NCI-H345 treated with DMSO at 0.1 percent for 48 hours (cell line): ENCODE data around the gene RPRD1B.
A peak's percentile ranks its signal among the peaks of the same experiment; 100 is the strongest.
"Not testable (repeated sequence)": the region's sequence is repeated elsewhere in the genome, so short reads cannot be mapped to it uniquely, and the experiment has no call there.

Experiments used
- DNase-seq: peaks from one replicate; lab custom pipeline; 2025; ENCODE audit not compliant: unreplicated experiment; lab: John Stamatoyannopoulos, UW

The RPRD1B gene

DNA sequence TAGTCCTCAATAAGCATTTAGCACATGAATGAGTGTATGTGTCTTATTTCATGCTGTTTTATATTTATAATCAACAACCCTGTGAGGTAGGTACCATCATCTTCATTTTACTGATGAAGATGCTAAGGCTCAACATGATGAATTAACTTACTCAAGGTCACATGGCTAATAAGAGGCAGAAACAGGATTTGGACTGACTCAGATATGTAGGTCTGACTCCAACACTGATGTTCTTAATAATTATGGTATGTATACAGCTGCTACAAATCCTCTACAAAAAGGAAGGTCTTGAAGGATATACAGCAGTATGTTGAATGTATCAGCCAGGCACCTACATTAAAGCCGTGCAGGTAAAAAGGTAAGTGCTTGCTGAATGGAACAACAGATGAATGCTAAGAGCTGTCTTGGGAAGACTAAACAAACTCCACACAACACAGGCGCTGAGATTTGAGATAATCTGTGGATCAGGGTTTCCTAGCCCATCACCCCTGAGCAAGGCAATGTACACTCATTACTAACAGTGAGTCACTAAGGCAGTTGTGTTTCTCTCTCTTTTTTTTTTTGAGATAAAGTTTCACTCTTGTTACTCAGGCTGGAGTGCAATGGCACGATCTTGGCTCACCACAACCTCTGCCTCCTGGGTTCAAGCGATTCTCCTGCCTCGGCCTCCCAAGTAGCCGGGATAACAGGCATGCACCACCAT, 32.2 kb upstream of the RPRD1B start:
- no peak for DNase-seq

DNA sequence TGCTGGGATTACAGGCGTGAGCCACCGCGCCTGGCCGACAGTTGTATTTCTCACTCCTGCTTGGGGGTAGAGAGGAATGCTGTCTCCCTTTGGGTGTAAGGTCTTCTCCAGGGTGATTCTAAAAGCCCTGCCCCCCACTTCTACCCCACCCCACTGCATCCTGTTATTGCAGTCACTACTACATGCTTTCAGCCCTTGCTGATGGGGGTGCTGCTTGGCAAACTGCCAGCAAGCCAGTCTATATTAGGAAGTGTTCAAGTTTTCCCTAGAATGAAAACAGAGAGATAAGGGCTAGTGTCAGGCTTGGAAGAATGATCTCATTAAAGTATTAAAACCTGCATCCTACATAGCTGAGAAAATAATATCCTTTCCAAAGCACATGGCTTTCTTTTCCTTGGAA, 31.6 kb upstream of the RPRD1B start:
- DNase-seq: no peak

GRCh38 chr20:38002422-38002821, 31.1 kb upstream of the RPRD1B start:
- no peak for DNase-seq

- DNase-seq: no peak
Measured at GRCh38 chr20:38004416-38004815, 29.1 kb upstream of the RPRD1B start.

- DNase-seq: no peak
Measured at GRCh38 chr20:38005903-38006302, 27.6 kb upstream of the RPRD1B start.

- DNase-seq: no peak
Measured at GRCh38 chr20:38007526-38007925, 26.0 kb upstream of the RPRD1B start.

- DNase-seq: no peak
Measured at GRCh38 chr20:38008233-38008944, 25.2 kb upstream of the RPRD1B start.

- DNase-seq: not testable (repeated sequence)
Measured at GRCh38 chr20:38009416-38009815, 24.1 kb upstream of the RPRD1B start.

- DNase-seq: no peak
Measured at GRCh38 chr20:38011696-38012095, 21.9 kb upstream of the RPRD1B start.

- no peak for DNase-seq
Measured at GRCh38 chr20:38012332-38012731, 21.2 kb upstream of the RPRD1B start.

- no peak for DNase-seq
Measured at GRCh38 chr20:38013887-38014286, 19.7 kb upstream of the RPRD1B start.

DNA sequence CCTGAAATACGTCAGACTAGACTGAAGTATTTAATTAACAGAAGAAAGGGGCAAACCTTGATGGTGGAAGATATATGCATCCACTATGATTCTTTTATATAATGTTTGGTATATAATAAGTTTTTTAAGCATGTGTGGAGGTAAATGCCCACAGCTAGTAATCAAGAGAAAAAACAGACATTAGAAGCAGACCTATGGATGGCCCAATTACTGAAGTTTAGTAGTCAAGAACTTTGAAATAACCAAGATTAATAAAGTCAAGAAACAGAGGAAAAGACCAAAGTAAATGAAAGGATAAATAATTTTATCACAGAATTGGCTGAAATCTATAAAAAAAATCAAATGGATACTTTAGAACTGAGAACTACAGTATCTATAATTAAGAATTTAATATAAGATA, 15.6 kb upstream of the RPRD1B start:
- no peak for DNase-seq

GRCh38 chr20:38018385-38018784, 15.2 kb upstream of the RPRD1B start:
- DNase-seq: no peak

DNA sequence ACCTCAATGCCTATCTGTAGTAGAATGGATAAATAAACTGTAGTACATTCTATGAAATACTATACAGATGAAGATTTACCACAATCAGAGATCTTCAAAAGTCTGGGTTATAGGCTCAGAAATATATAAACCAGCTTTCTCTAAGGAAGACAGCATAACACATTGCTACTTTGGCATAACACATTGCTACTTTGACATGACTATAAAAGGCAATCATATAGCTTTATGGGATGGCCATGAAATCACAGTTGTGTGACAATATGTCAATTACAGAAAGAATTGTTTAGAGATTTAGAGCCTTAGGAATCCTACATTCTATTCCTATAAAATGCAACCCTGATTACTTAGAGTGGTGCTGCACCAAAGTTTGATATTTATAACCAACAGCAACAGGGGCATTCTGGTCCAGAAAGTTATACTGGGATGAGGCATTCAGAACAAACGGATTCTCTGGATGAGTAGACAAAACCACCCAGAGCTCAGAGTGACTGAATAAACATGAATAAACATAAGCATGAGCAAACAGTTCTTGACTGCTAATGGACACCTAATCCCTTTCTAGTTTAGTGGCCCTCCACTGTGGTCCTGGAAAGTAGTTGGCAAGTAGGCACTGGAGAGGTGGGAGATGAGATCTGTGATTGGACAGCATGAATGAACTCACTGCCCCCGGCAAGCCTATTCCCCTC, 12.3 kb upstream of the RPRD1B start:
- DNase-seq: no peak

DNA sequence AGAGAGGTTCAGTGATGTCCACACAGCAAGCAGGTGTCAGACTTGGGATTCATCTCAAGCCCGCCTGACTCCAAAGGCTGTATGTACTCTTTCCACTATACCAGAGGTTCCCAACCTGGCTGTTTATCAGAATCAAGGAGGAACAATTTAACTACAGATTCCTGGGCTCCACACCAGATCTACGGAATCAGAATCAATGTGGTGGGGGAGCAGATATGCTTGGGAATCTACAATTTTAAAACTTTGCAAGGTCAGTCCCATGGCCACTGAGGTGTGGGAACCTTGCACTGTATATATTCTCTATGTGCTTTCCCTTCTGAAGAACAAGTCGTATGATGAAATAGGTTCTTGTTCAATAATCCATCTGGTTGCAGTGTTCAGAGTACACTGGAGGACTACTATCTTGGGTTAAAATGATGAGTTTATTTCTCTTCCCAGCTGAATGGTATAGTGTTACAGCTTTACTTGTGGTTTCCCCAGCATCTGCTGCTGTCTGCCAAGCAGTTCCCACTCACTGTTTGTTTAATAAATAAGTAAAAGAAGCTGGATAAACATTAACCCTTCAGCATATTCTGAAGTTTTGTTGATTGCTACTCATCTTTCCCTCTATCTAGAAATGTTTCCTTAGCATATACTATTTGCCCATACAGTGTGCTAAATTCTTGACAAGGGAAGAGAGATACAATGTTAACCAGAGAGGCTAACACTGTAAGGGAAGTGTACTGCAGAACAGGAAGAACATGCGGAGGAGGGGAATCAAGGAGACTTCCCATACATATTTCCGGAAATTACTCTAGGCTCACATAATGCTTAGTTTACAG, 10.2 kb upstream of the RPRD1B start:
- DNase-seq: no peak

DNA sequence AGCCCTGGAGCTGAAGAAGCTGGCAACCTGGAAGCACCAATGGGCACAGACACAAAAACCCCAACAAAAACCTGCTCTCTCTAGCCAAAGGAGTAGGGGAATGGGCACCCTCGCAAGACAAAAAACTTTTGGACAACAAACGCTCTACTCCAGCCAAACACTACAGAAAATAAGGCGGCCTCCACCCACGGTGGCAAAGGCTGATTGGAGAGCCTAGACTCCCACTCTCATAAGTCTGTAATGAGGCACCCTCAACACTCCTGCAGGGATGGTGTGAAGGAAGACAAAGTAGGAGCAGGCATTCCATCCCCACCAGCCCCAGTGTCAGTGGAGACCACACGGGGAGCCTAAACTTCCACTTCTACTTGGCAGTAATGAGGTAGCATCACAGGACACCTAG, 9.1 kb upstream of the RPRD1B start:
- DNase-seq: no peak

DNA sequence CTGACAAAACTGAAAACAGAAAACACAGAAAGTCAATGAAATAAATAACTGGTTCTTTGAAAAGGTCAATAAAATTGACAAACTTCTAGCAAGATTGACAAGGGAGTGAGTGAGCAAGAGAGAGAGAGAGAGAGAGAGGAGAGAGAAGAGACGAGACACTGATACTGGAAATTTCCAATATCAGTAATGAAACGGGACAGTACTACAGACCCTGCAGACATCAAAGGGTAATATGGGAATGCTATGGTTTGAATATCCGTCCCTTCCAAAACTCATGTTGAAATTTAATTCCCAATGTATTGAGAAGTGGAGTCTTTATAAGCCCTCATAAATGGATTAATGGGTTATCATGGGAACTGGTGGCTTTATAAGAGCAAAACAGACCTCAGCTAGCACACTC, 4.1 kb upstream of the RPRD1B start:
- DNase-seq: no peak

- DNase-seq: no peak
Measured at GRCh38 chr20:38031957-38032356, 1.6 kb upstream of the RPRD1B start.

- peak; percentile 15 for DNase-seq
Measured at GRCh38 chr20:38032585-38033329, 789 bp upstream of the RPRD1B start.

- DNase-seq: no peak
Measured at GRCh38 chr20:38034108-38034649, 633 bp downstream of the RPRD1B start.
